ENCODE data around the gene CPNE4. TPM values are rescaled to one million over a fixed set of nuclear protein-coding genes. Genes with fewer than 3 reads are reported as not detected.

Gene CPNE4
- total RNA-seq, 2 donors from 2014 or later = 0.16 TPM; not detected in 1

- TF ChIP-seq CTCF (IDR thresholded peaks at IDR 0.05) = no peak
- H3K9me3 ChIP-seq = no peaks in the 10 kb centered on the region
- H3K27me3 ChIP-seq = no peaks in the 10 kb centered on the region
- no peak overlapping the region for H3K4me3 ChIP-seq
- H3K9ac ChIP-seq (ENCODE audit: low read depth in 2 of 2, low read length in 2 of 2) = no peak overlapping the region
- no peak overlapping the region for H3K27ac ChIP-seq
- no peak for DNase-seq
- no peaks in the 10 kb centered on the region for H3K36me3 ChIP-seq
- H3K4me1 ChIP-seq = no peaks in the 10 kb centered on the region
- intact Hi-C loops (cut with DNase I) = no loop called here
Observed at GRCh38 chr3:131821191-131821762, 213.5 kb downstream of the CPNE4 start.

GRCh38 chr3:131819381-131820055, 215.3 kb downstream of the CPNE4 start:
- no peak for TF ChIP-seq CTCF (IDR thresholded peaks at IDR 0.05)
- DNase-seq = no peak
- Histone ChIP-seq H3K9ac (ENCODE audit: low read depth in 2 of 2, low read length in 2 of 2) (no peak overlapping the region), H3K4me3 (no peak overlapping the region), H3K9me3 (no peaks in the 10 kb centered on the region), H3K27me3 (no peaks in the 10 kb centered on the region), H3K36me3 (no peaks in the 10 kb centered on the region), H3K27ac (no peak overlapping the region), H3K4me1 (no peaks in the 10 kb centered on the region)
- intact Hi-C loops (cut with DNase I) = no loop called here

- Histone ChIP-seq H3K4me3 (no peak overlapping the region), H3K9me3 (no peaks in the 10 kb centered on the region), H3K36me3 (no peaks in the 10 kb centered on the region), H3K4me1 (no peaks in the 10 kb centered on the region), H3K27ac (no peak overlapping the region), H3K9ac (ENCODE audit: low read depth in 2 of 2, low read length in 2 of 2) (no peak overlapping the region), H3K27me3 (no peaks in the 10 kb centered on the region)
- DNase-seq = no peak
- TF ChIP-seq CTCF (IDR thresholded peaks at IDR 0.05) = no peak
- intact Hi-C loops (cut with DNase I) = no loop called here
Observed at GRCh38 chr3:131812433-131812832, 222.4 kb downstream of the CPNE4 start.

- no peak overlapping the region for H3K4me3 ChIP-seq
- DNase-seq = no peak
- H3K27ac ChIP-seq = no peak overlapping the region
- no peaks in the 10 kb centered on the region for H3K36me3 ChIP-seq
- H3K4me1 ChIP-seq = no peaks in the 10 kb centered on the region
- H3K27me3 ChIP-seq = no peaks in the 10 kb centered on the region
- no peak for TF ChIP-seq CTCF (IDR thresholded peaks at IDR 0.05)
- no peak overlapping the region for H3K9ac ChIP-seq (ENCODE audit: low read depth in 2 of 2, low read length in 2 of 2)
- H3K9me3 ChIP-seq = no peaks in the 10 kb centered on the region
- intact Hi-C loops (cut with DNase I) = no loop called here
Observed at GRCh38 chr3:131811481-131811880, 223.3 kb downstream of the CPNE4 start.

GRCh38 chr3:131807822-131808221, 227.0 kb downstream of the CPNE4 start:
- no peak for TF ChIP-seq CTCF (IDR thresholded peaks at IDR 0.05)
- no peaks in the 10 kb centered on the region for H3K4me1 ChIP-seq
- no peaks in the 10 kb centered on the region for H3K9me3 ChIP-seq
- no peak overlapping the region for H3K27ac ChIP-seq
- intact Hi-C loops (cut with DNase I) = no loop called here
- no peak for DNase-seq
- H3K27me3 ChIP-seq = no peaks in the 10 kb centered on the region
- H3K36me3 ChIP-seq = no peaks in the 10 kb centered on the region
- H3K9ac ChIP-seq (ENCODE audit: low read depth in 2 of 2, low read length in 2 of 2) = no peak overlapping the region
- no peak overlapping the region for H3K4me3 ChIP-seq
